IMR-90 (cell line): ENCODE data around the gene E2F3.

Source experiments
- CTCF ChIP-seq: conservative IDR thresholded peaks from 2 replicates; pipeline ENCODE4 v1.5.1; 2012; ENCODE audit warnings: mild to moderate bottlenecking, low read depth, low read length, improper control_type of control experiment
- POLR2A ChIP-seq: IDR thresholded peaks from 2 replicates; pipeline ENCODE4 v1.6.1; 2012; ENCODE audit warnings: mild to moderate bottlenecking, low read depth, low read length
- SMC3 ChIP-seq: fragments of 150-350 bp; IDR thresholded peaks from 2 replicates; pipeline ENCODE4 v1.6.1; 2016; ENCODE audit warnings: low read depth, mild to moderate bottlenecking, antibody characterized with exemption, low read length, moderate library complexity
- USF2 ChIP-seq: fragments of 150-350 bp; IDR thresholded peaks from 2 replicates; pipeline ENCODE4 v1.6.1; 2017; ENCODE audit warnings: mild to moderate bottlenecking, antibody characterized with exemption, low read length, low read depth

GRCh38 chr6:20509212-20509611 lies 107.5 kb downstream of the E2F3 start:
- TF ChIP-seq POLR2A: no peak
- no peak for TF ChIP-seq CTCF
- no peak for TF ChIP-seq USF2
- TF ChIP-seq SMC3: no peak
